Measurements from ENCODE around the gene SLC25A22. TPM values are rescaled to one million over a fixed set of nuclear protein-coding genes. Genes with fewer than 3 reads are reported as not detected.

SLC25A22 gene
- total and polyA plus RNA-seq, 9 of the 15 experiments (the other 6 are each of a cell fraction or from before 2014, with no cell fraction given), result 0.41 to 55.4 (median 11.4) TPM

GRCh38 chr11:765025-765801, 32.9 kb downstream of the SLC25A22 start:
- no peaks in the 10 kb centered on the region for H3K27me3 ChIP-seq (ENCODE audit: control insufficient read depth in 2 of 2, insufficient read depth in 2 of 2, low read length in 2 of 2)
- ChIA-PET POLR2A (interaction anchor here (1.0 to 10.4 kb wide), 8 partner anchors 10 to 70 kb away, joined by 3 to 88 read pairs (median 4); partner anchors contain the start of genes DEAF1, TALDO1 and TMEM80), CTCF (ENCODE audit: low intra/inter-chr PET ratio) (interaction anchor here (1.5 kb wide), 1 partner anchor 37 kb away, joined by 8 read pairs; no protein-coding TSS in a partner anchor)
- H3K9me1 ChIP-seq (ENCODE audit: control insufficient read depth, insufficient read depth, low read length), result peaks cover 6% of the 10 kb centered on the region
- no peaks in the 10 kb centered on the region for H3K9me3 ChIP-seq (replicated peaks; ENCODE audit: control insufficient read depth, insufficient read depth, low read depth, low read length)
- intact Hi-C loops (cut with micrococcal nuclease), result no loop called here
- BruUV-seq (replicated peaks), result no TSS peak
- no peak overlapping the region for H2AFZ ChIP-seq (ENCODE audit: low read depth, low read length)
- DNase-seq (ENCODE audit: extremely low read depth in 1 of 4, low spot score in 3 of 4) (peak; percentile 48 to 64 (median 56)), ATAC-seq (peak; percentile 59), FAIRE-seq (peak; percentile 19)
- H3K27ac ChIP-seq (ENCODE audit: extremely low read depth, low read depth, low read length), result no peak overlapping the region
- peaks cover 36% of the 10 kb centered on the region for H4K20me1 ChIP-seq (replicated peaks; ENCODE audit: control insufficient read depth, insufficient read depth, low read length)
- WGBS (ENCODE audit: insufficient coverage, low coverage, missing lambda C conversion rate), result 76% methylated on average over 15 of the region's 19 CpGs
- H3K9ac ChIP-seq (ENCODE audit: insufficient read depth in 1 of 2, low read depth in 2 of 2, low read length in 2 of 2), result no peak overlapping the region
- in situ Hi-C loops (cut with MboI), result no loop called here
- no peak overlapping the region for H3K4me3 ChIP-seq
- peaks cover 4% of the 10 kb centered on the region; the same call in 1 of the 3 replicates for H3K79me2 ChIP-seq (ENCODE audit: control insufficient read depth, insufficient read depth, low read length)
- H3K36me3 ChIP-seq (ENCODE audit: control insufficient read depth, insufficient read depth, low read length), result peaks cover 81% of the 10 kb centered on the region
- H3K4me2 ChIP-seq (ENCODE audit: insufficient read depth, low read length), result no peak overlapping the region
- peaks cover 8 to 40% of the 10 kb centered on the region in 2 experiments; a peak in 4 of 5 replicates for H3K4me1 ChIP-seq (replicated peaks in 1 of 2; ENCODE audit: control insufficient read depth in 2 of 2, insufficient read depth in 2 of 2, low read length in 2 of 2)
- TF ChIP-seq MAFK (IDR thresholded peaks at IDR 0.05; ENCODE audit: low read length) (no peak), NEUROD1 (IDR thresholded peaks at IDR 0.05; ENCODE audit: borderline replicate concordance, low read depth, low read length, partially characterized antibody) (no peak), NONO (IDR thresholded peaks at IDR 0.05; ENCODE audit: low read depth in 2 of 2, low read length in 1 of 2) (peak in 1 of 2 experiments; percentile 67; a peak in 1 of 4 replicates), KLF16 (IDR thresholded peaks at IDR 0.05) (no peak), NFIC (IDR thresholded peaks at IDR 0.05) (0 out of 2 replicates have a peak, but pooled peaks have one; percentile 7), ZNF253 (CRISPR knock-in tag; conservative IDR thresholded peaks at IDR 0.05) (0 out of 2 replicates have a peak, but pooled peaks have one; percentile 53), MITF (IDR thresholded peaks at IDR 0.05) (no peak), MYBL2 (IDR thresholded peaks at IDR 0.05; ENCODE audit: low read depth) (no peak), MYBL2 (CRISPR knock-in tag; IDR thresholded peaks at IDR 0.05; ENCODE audit: borderline replicate concordance) (no peak), MBD2 (IDR thresholded peaks at IDR 0.05; ENCODE audit: borderline replicate concordance, low read depth) (peak; percentile 58; the same call in 1 of the 2 replicates), GABPB2 (CRISPR knock-in tag; conservative IDR thresholded peaks at IDR 0.05) (peak; percentile 88), ARID1B (IDR thresholded peaks at IDR 0.05) (no peak), NR2C2 (CRISPR knock-in tag; IDR thresholded peaks at IDR 0.05) (no peak), NR2C2 (tag; IDR thresholded peaks at IDR 0.05) (no peak), SMARCA5 (IDR thresholded peaks at IDR 0.05) (no peak), DNMT1 (IDR thresholded peaks at IDR 0.05) (no peak), XRCC3 (IDR thresholded peaks at IDR 0.05) (no peak), MEF2D (tag; conservative IDR thresholded peaks at IDR 0.05; ENCODE audit: low read depth) (no peak), CREB1 (IDR thresholded peaks at IDR 0.05) (no peak; the same call in 1 of the 2 replicates), CREB1 (CRISPR knock-in tag; IDR thresholded peaks at IDR 0.05) (no peak), PML (IDR thresholded peaks at IDR 0.05; ENCODE audit: low read length) (0 out of 2 replicates have a peak, but pooled peaks have one; percentile 38), TCF3 (CRISPR knock-in tag; IDR thresholded peaks at IDR 0.05) (no peak), ZNF282 (CRISPR knock-in tag; IDR thresholded peaks at IDR 0.05) (no peak), SRSF1 (IDR thresholded peaks at IDR 0.05; ENCODE audit: low read depth, low read length) (no peak), PHB (CRISPR knock-in tag; IDR thresholded peaks at IDR 0.05) (peak; percentile 51; the same call in 1 of the 2 replicates)

Data from K562 (cell line).